A673 (cell line): ENCODE results near the gene HEBP1.

Experiments
- CTCF ChIP-seq: fragments of 300-800, 200-600 bp; sonication (generic); conservative IDR thresholded peaks from 2 replicates; pipeline ENCODE4 v1.5.1; 2017; ENCODE audit warnings: low read depth, mild to moderate bottlenecking, antibody characterized with exemption, low read length, moderate library complexity, mixed read lengths
- EZH2 ChIP-seq: fragments of 200-600 bp; sonication (generic); IDR thresholded peaks from 2 replicates; pipeline ENCODE4 v1.6.1; 2017; ENCODE audit warnings: borderline replicate concordance, low read depth, mild to moderate bottlenecking, mixed read lengths, antibody characterized with exemption, low read length; ENCODE audit not compliant: poor library complexity, severe bottlenecking

- no peak for TF ChIP-seq EZH2
- no peak for TF ChIP-seq CTCF
Observed at GRCh38 chr12:13000616-13000924, 505 bp upstream of the HEBP1 start.
